Kidney (tissue), 14 donors: ENCODE results near the gene BRCA1. TPM values are rescaled to one million over a fixed set of nuclear protein-coding genes. Genes with fewer than 3 reads are reported as not detected.

Experiments used
- DNase-seq, 5 donors: peaks; one replicate each; pipeline ENCODE4 v3.0.0-alpha.2; 2013 to 2020
- FAIRE-seq: peaks from 2 replicates; lab custom pipeline; 2012; peaks lifted over from hg19 to GRCh38; lab: Jason Lieb, UNC
- H3K27ac ChIP-seq, 2 donors: one replicate each; pipeline ENCODE4 v1.7.0; 2013; ENCODE audit warnings: low read depth in 2 of 2, low read length in 2 of 2, inconsistent platforms in 1 of 2
- H3K27me3 ChIP-seq: one replicate; pipeline ENCODE4 v1.7.1; 2013; ENCODE audit warnings: low read length, inconsistent platforms; ENCODE audit not compliant: control insufficient read depth, insufficient read depth
- H3K36me3 ChIP-seq, 3 donors: one replicate each; pipeline versions ENCODE4 v1.7.0 to v1.7.1; 2013; ENCODE audit warnings: low read length in 3 of 3, control low read depth in 1 of 3, inconsistent platforms in 1 of 3; ENCODE audit not compliant: insufficient read depth in 3 of 3, control insufficient read depth in 2 of 3
- H3K4me1 ChIP-seq, 3 donors: one replicate each; pipeline versions ENCODE4 v1.7.0 to v1.7.1; 2013; ENCODE audit warnings: low read length in 3 of 3, inconsistent platforms in 1 of 3, low read depth in 1 of 3; ENCODE audit not compliant: control insufficient read depth in 2 of 3, insufficient read depth in 2 of 3
- H3K4me3 ChIP-seq, 3 donors: one replicate each; pipeline versions ENCODE4 v1.7.0 to v1.8.1; 2013; ENCODE audit warnings: low read length in 3 of 3, control low read depth in 1 of 3, inconsistent platforms in 1 of 3
- H3K9ac ChIP-seq, 3 donors: one replicate each; pipeline versions ENCODE4 v1.7.0 to v1.7.1; 2013; ENCODE audit warnings: low read length in 3 of 3, control low read depth in 1 of 3, inconsistent platforms in 1 of 3
- H3K9me3 ChIP-seq, 3 donors: one replicate each; pipeline versions ENCODE4 v1.7.0 to v1.7.1; 2013; ENCODE audit warnings: low read length in 3 of 3, control low read depth in 1 of 3, inconsistent platforms in 1 of 3; ENCODE audit not compliant: control insufficient read depth in 2 of 3, insufficient read depth in 1 of 3
- intact Hi-C: fragments of 100-400 bp; cut with DNase I; formaldehyde crosslinking; loops from one replicate; pipeline ENCODE4 v1.11.1; 2022
- polyA plus RNA-seq: library from polyadenylated mRNA; stranded (reverse); fragments of 350-450 nt; fragmentation: Illumina TruSeq; extraction: RNeasy Lipid Tissue Mini Kit (QIAGEN cat#74804); gene quantifications from one replicate; pipeline ENCODE4 v1.2.3, GENCODE V29; 2014; ENCODE audit warnings: low read depth, low replicate concordance; ENCODE audit not compliant: insufficient read depth
- total RNA-seq: library from RNA; stranded (reverse); fragmentation: NEBNext Ultra II Directional; extraction: Animal tissue kit (Norgen Biotek cat#: 25700); gene quantifications from one replicate; pipeline ENCODE4 v1.2.1, GENCODE V29; 2021
- TF ChIP-seq, protein P1 (sequence below): IDR thresholded peaks from 3 replicates; pipeline ENCODE4 v1.5.1; 2012; ENCODE audit warnings: mild to moderate bottlenecking, moderate library complexity, borderline replicate concordance; ENCODE audit not compliant: insufficient read depth; ENCODE audit errors: extremely low read depth
- donor health status: control.
- donor health status: control.
- donor health status: control.
- donor health status: control.
- donor health status: control.
- donor health status: DM: yes; HTN: yes; CAD: no.
- donor health status: Normal renal cell carcinoma (clear cell type).

BRCA1 gene
- total and polyA plus RNA-seq, 2 donors from 2014 or later, result 1.4 to 5.1 TPM

DNA sequence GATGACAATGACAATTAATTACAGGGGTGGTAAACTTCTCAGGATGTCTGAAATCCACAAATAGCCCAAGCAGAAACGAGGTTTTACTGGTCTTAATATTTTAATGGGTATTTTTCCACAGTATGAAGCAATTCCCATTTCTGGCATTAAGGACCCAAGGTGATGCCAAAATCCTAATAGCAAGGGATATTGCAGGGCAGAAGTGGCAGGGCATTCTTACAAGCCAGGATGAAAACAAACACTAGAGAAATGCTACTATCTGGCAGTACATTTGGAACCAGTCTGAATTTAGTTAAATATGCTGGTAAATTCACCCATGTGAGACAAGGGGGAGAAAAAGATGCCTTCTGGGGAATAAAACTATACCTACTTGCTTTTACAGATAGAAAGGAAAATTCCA lies 54.9 kb downstream of the BRCA1 start:
- H3K9me3 ChIP-seq, result no peaks in the 10 kb centered on the region
- FAIRE-seq, result no peak
- H3K4me1 ChIP-seq, result no peaks in the 10 kb centered on the region
- no peak overlapping the region for H3K9ac ChIP-seq
- H3K27ac ChIP-seq, result no peak overlapping the region
- TF ChIP-seq, protein P1, sequence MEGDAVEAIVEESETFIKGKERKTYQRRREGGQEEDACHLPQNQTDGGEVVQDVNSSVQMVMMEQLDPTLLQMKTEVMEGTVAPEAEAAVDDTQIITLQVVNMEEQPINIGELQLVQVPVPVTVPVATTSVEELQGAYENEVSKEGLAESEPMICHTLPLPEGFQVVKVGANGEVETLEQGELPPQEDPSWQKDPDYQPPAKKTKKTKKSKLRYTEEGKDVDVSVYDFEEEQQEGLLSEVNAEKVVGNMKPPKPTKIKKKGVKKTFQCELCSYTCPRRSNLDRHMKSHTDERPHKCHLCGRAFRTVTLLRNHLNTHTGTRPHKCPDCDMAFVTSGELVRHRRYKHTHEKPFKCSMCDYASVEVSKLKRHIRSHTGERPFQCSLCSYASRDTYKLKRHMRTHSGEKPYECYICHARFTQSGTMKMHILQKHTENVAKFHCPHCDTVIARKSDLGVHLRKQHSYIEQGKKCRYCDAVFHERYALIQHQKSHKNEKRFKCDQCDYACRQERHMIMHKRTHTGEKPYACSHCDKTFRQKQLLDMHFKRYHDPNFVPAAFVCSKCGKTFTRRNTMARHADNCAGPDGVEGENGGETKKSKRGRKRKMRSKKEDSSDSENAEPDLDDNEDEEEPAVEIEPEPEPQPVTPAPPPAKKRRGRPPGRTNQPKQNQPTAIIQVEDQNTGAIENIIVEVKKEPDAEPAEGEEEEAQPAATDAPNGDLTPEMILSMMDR, result no peak
- no peaks in the 10 kb centered on the region for H3K36me3 ChIP-seq
- H3K4me3 ChIP-seq, result no peak overlapping the region
- intact Hi-C loops, result no loop called here
- no peak for DNase-seq
- H3K27me3 ChIP-seq, result no peaks in the 10 kb centered on the region

DNA sequence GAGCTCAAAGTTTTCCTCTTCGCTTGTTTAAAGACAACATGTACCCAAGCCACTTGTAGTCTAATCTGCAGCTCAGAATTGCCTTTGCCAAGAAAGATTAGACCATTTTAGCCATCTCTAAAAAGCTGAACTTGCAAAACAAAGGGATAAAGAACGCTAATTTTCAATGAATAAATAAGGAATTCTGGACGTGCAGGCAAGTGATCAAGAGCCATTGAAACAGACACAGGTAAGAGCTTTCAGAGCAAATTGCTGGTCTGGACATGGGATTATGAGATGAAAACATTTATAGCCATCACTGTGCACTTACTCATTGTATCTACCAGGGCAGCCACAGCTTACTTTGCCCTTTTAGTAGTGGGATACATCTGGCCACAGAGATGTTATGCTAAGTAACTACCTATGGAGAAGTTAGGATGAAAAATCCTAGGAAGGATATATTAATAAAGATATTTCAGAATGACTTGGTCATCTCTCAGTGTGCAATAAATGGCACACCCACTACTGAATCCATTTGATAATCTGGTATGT lies 55.7 kb downstream of the BRCA1 start:
- TF ChIP-seq, protein P1, result no peak
- Histone ChIP-seq H3K27ac (no peak overlapping the region), H3K4me3 (no peak overlapping the region), H3K4me1 (no peaks in the 10 kb centered on the region), H3K27me3 (no peaks in the 10 kb centered on the region), H3K9me3 (no peaks in the 10 kb centered on the region), H3K9ac (no peak overlapping the region), H3K36me3 (no peaks in the 10 kb centered on the region)
- no peak for DNase-seq
- intact Hi-C loops, result no loop called here
- FAIRE-seq, result no peak

DNA sequence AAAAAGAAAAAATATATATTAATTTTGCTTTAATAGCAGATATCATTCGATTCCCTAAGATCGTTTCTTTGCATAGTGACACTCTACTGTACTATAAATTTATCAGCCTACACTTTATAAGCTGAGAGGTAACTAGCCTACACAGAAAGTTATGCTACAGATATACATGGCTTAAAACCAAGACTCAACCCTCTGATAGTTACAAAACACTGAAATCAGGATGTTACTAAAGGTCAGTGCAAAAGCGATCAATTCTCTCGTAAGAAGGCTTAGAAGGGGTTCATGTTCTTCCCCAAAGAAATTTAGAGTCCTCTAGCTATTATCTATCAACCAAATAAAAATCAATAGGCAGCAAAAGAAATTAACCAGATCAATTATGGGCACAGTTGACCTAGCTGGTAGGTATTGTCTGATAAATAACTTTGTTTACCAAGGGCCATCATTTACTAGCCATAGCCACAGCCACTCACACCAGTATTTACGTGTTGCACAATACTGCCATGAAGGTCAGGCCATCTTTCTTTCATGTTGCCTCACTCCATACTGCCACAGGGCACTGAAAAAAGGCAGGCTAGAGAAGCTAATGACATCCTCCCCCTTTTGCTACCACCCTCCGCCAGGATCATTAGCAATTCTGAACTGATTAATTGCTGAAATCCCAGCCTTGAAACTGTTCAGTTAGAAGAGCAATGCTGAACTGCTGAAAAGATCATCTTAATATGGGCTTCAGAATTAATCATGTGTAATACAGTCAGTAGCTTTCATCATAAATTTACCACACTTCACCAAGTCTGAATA lies 56.4 kb downstream of the BRCA1 start:
- Histone ChIP-seq H3K27ac (no peak overlapping the region), H3K36me3 (no peaks in the 10 kb centered on the region), H3K9me3 (no peaks in the 10 kb centered on the region), H3K9ac (no peak overlapping the region), H3K4me1 (no peaks in the 10 kb centered on the region), H3K27me3 (no peaks in the 10 kb centered on the region), H3K4me3 (no peak overlapping the region)
- no peak for FAIRE-seq
- intact Hi-C loops, result no loop called here
- TF ChIP-seq, protein P1, result no peak
- no peak for DNase-seq
